ENCODE measurements around the gene LCN6. TPM values are rescaled to one million over a fixed set of nuclear protein-coding genes. Genes with fewer than 3 reads are reported as not detected.
A peak's percentile ranks its signal among the peaks of the same experiment; 100 is the strongest.

LCN6 gene
- total RNA-seq, 1 experiment from 2014 or later: not detected

DNA sequence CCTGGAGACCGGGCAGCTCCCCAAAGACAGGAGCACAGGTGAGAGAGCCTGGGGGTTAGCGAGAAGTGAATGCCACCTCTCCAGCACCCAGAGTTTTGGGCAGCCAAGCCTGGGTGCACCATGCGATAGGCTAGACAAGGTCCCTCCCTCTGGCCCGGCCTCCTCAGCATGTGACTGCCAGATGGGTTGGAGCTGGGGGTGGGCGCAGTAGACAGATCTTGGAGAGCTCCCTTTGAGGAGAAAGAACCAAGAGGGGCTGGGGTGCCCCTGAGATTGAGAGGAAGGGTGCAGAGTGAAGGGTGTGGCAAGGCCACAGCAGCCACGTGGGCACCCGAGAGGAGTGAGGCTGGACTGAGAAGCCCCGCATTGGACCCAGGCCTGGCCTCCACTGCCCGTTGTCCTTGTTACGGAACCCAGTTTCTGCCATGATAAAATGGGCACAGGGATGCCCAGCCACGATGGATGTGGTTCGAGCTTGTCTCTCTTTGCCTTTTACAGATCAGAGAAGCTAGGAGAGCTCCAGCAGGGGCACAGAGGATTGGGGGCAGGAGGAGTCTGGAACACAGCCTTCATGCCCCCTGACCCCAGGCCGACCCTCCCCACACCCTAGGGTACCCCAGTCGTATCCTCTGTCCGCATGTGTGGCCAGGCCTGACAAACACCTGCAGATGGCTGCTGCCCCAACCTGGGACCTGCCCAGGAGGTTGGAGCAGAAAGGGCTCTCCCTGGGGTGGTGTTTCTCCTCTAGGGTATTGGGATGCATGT is 44.2 kb upstream of the LCN6 start:
- Mint-ChIP-seq H3K4me1 (ENCODE audit: low read depth, unreplicated experiment) (peaks cover 45% of the 10 kb centered on the region), H3K27me3 (ENCODE audit: insufficient read depth, unreplicated experiment) (no peaks in the 10 kb centered on the region), H3K27ac (ENCODE audit: unreplicated experiment) (peak overlapping the region; percentile 84), H3K4me3 (ENCODE audit: unreplicated experiment) (peak overlapping the region; percentile 68), H3K36me3 (ENCODE audit: insufficient read depth, unreplicated experiment) (peaks cover 45% of the 10 kb centered on the region), H3K9me3 (ENCODE audit: unreplicated experiment) (no peaks in the 10 kb centered on the region)
- H3K4me3 ChIP-seq (ENCODE audit: low read depth, low read length): peak overlapping the region; percentile 98
- H3K36me3 ChIP-seq (ENCODE audit: control insufficient read depth, insufficient read depth, low read length): peaks cover 10% of the 10 kb centered on the region
- no peaks in the 10 kb centered on the region for H3K27me3 ChIP-seq (replicated peaks; ENCODE audit: control insufficient read depth, insufficient read depth, low read length)
- no peak for DNase-seq
- BruUV-seq (replicated peaks): TSS peak; percentile 22
- CTCF ChIA-PET: interaction anchor here (1.2 to 1.4 kb wide), 2 partner anchors 14 to 50 kb away, joined by 4 read pairs; partner anchors contain the start of gene AJM1
- TF ChIP-seq, protein P1, sequence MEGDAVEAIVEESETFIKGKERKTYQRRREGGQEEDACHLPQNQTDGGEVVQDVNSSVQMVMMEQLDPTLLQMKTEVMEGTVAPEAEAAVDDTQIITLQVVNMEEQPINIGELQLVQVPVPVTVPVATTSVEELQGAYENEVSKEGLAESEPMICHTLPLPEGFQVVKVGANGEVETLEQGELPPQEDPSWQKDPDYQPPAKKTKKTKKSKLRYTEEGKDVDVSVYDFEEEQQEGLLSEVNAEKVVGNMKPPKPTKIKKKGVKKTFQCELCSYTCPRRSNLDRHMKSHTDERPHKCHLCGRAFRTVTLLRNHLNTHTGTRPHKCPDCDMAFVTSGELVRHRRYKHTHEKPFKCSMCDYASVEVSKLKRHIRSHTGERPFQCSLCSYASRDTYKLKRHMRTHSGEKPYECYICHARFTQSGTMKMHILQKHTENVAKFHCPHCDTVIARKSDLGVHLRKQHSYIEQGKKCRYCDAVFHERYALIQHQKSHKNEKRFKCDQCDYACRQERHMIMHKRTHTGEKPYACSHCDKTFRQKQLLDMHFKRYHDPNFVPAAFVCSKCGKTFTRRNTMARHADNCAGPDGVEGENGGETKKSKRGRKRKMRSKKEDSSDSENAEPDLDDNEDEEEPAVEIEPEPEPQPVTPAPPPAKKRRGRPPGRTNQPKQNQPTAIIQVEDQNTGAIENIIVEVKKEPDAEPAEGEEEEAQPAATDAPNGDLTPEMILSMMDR (IDR thresholded peaks at IDR 0.05; ENCODE audit: insufficient read depth in 1 of 2, low read depth in 1 of 2, low read length in 1 of 2, severe bottlenecking in 1 of 2, unreplicated experiment in 1 of 2): no peak
- intact Hi-C loops (cut with micrococcal nuclease; ENCODE audit: unreplicated experiment): loop anchor here (5.0 to 10.0 kb wide), 2 partner anchors 310 to 452 kb away; partner anchors contain the start of genes SEC16A and TUBB4B
- H3K4me1 ChIP-seq: peaks cover 57% of the 10 kb centered on the region
- no peaks in the 10 kb centered on the region for H3K9me3 ChIP-seq
- POLR2A ChIA-PET: interaction anchor here (0.5 kb wide), 1 partner anchor 335 kb away, joined by 4 read pairs; no protein-coding TSS in a partner anchor

DNA sequence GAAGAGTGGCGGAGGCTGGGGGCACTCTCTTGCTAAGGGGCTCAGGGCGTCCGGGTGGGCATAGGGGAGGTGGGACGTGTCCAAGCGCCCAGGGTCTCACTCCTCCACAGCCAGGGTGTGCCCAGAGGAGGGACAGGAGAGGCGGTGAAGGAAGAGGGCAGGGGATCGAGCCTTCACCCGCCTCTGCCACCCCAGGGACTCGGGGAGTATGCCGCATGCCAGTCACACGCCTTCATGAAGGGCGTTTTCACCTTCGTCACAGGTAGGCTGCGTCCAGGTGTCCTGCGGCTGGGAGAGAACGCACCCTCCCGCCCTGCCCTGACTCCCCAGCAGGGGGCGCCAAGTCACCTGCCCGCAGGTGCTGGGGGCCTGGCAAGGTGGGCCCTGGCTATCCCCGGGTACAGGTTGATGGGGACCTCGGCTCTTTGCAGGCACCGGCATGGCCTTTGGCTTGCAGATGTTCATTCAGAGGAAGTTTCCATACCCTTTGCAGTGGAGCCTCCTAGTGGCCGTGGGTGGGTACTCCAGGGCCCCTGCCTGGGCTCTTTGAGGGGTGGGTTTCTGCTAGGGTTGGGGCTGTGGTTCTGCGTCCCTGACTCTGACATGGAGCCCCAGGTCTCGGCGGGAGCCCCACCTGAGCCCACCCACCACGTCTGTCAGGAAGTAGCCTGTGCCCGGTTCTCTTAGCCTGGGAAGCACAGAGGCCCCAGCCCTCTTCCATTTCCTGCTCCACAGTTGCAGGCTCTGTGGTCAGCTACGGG is 43.4 kb upstream of the LCN6 start:
- TF ChIP-seq, protein P1 (IDR thresholded peaks at IDR 0.05; ENCODE audit: insufficient read depth in 1 of 2, low read depth in 1 of 2, low read length in 1 of 2, severe bottlenecking in 1 of 2, unreplicated experiment in 1 of 2): peak; percentile 96 to 100
- POLR2A ChIA-PET: no interaction called here
- Mint-ChIP-seq H3K36me3 (ENCODE audit: insufficient read depth, unreplicated experiment) (peaks cover 39% of the 10 kb centered on the region), H3K9me3 (ENCODE audit: unreplicated experiment) (no peaks in the 10 kb centered on the region), H3K27ac (ENCODE audit: unreplicated experiment) (peak overlapping the region; percentile 84), H3K4me3 (ENCODE audit: unreplicated experiment) (peak overlapping the region; percentile 68), H3K27me3 (ENCODE audit: insufficient read depth, unreplicated experiment) (no peaks in the 10 kb centered on the region), H3K4me1 (ENCODE audit: low read depth, unreplicated experiment) (peaks cover 44% of the 10 kb centered on the region)
- CTCF ChIA-PET: interaction anchor here (1.2 to 1.4 kb wide), 3 partner anchors 8 to 51 kb away, joined by 4 to 24 read pairs (median 4); partner anchors contain the start of gene AJM1
- H3K27me3 ChIP-seq (replicated peaks; ENCODE audit: control insufficient read depth, insufficient read depth, low read length): no peaks in the 10 kb centered on the region
- H3K4me1 ChIP-seq: peaks cover 53% of the 10 kb centered on the region
- DNase-seq: peak; percentile 83 to 84
- BruUV-seq (replicated peaks): no TSS peak
- no peaks in the 10 kb centered on the region for H3K9me3 ChIP-seq
- intact Hi-C loops (cut with micrococcal nuclease; ENCODE audit: unreplicated experiment): loop anchor here (1.0 to 10.0 kb wide), 4 partner anchors 10 to 453 kb away; partner anchors contain the start of genes SEC16A and TUBB4B
- H3K4me3 ChIP-seq (ENCODE audit: low read depth, low read length): peak overlapping the region; percentile 98
- peaks cover 10% of the 10 kb centered on the region for H3K36me3 ChIP-seq (ENCODE audit: control insufficient read depth, insufficient read depth, low read length)
